GM21529 (cell line): ENCODE data around the gene DYSF.

Source experiments
- ATAC-seq: cut with Tn5 transposase; IDR thresholded peaks from one replicate; pipeline ENCODE4 v1.9.1; 2021; ENCODE audit not compliant: unreplicated experiment

DYSF gene

GRCh38 chr2:71496156-71496770, 42.9 kb downstream of the DYSF start:
- no peak for ATAC-seq

GRCh38 chr2:71498261-71498701, 44.9 kb downstream of the DYSF start:
- ATAC-seq = no peak

DNA sequence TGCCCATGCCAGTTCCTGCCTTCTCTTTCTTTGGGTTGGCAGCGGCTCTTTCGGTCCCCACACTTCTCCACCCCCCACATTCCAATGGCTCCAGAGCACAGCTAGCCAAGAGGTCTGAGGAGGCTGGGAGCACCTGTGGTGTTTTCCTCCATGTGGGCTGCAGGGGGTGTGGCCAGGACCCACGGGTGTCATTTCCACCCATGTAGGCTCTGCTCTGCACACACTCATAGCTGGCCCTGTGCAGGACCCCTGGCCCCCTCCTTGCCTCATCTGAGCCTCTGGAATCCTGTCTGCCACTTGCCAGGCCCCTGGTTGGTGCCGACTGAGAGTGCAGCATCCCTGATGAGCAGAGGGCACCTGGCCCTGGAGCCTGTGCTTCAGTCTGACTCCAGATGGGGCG, 46.3 kb downstream of the DYSF start:
- no peak for ATAC-seq

- no peak for ATAC-seq
Measured at GRCh38 chr2:71500426-71501079, 47.2 kb downstream of the DYSF start.

DNA sequence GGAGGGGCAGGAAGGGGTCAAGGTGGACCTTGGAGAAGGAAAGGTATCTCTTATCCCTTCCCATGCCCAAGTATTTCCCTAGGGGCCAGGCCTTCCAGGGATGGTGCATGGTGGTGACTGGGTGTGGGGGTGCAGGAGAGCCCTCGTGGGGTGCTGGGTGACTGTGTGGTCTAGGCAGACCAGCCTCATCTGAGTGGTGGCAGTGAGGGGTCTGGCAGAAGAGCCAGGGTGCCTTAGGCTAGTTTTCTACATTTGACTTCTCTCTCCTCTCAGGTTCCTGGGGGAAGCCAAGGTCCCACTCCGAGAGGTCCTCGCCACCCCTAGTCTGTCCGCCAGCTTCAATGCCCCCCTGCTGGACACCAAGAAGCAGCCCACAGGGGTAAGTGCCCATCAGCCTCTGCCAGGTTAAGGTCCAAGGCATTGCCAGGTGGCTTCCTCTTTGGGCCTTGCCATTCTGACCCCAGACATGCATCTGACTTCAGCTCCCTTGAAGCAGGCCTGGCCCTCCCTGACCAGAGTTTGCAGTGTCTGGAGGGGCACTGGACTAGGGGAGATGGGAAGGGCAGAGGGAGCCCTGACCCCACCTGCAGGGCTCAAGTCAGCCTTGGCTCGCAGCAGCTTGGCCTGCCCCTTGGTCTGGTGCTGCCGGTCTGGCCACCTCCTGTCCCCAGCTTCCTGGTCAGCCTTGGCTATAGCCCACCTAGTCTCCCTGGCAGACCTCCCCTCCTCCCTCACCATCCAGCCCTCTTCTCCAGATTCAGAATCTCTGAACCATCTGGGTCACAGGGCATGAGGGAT, 49.8 kb downstream of the DYSF start:
- no peak for ATAC-seq

- ATAC-seq = no peak
Measured at GRCh38 chr2:71503837-71504236, 50.5 kb downstream of the DYSF start.

GRCh38 chr2:71504611-71505010, 51.2 kb downstream of the DYSF start:
- ATAC-seq = no peak

- ATAC-seq = no peak
Measured at GRCh38 chr2:71505086-71505769, 51.9 kb downstream of the DYSF start.

- no peak for ATAC-seq
Measured at GRCh38 chr2:71505770-71506140, 52.4 kb downstream of the DYSF start.

DNA sequence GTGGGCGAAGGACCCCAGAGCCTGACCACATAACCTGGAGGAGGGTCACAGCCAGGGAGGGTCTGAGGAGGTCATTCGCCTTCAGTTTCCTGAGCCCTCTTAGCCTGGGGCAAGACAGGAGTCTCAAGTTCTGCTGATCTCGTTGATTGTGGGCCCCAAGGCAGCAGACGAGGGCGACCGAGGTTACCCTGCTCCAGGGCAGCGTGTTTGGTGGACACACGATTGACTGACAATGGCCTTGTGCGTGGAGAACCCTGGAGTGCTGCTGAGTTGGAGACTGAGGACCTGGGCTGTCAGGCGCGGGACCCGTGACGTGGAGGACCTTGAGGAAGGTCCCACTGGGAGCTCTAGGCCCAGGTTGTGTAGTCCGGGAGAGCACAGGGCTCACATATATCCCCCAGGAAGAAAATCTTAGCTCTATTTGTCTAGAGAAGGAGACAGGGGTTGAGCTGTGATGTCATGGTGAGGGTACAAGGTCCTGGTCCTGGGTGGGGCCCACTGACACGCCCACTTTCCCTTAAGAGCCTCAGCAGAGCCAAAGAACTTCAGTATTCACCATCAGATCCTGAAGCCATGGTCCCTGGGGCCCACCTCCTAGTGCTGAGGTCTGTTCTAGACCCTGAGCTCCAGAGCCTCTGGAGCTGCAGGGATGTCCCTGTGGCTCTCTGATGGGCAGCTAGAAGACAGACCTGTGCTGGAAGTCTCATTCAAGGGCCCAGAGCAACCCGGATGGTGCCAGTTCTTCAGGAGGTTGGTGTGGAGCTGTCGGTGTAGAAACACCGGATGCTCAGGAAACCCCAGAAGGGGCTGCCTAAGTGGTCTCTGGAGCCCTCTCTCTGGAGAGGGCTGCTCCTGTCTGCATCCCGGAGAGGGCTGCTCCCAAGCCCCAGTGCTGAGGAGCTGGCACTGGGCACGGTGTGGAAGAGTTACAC, 53.1 kb downstream of the DYSF start:
- no peak for ATAC-seq

- no peak for ATAC-seq
Measured at GRCh38 chr2:71507476-71507875, 54.1 kb downstream of the DYSF start.

GRCh38 chr2:71510196-71510807, 56.9 kb downstream of the DYSF start:
- peak; percentile 68 for ATAC-seq

DNA sequence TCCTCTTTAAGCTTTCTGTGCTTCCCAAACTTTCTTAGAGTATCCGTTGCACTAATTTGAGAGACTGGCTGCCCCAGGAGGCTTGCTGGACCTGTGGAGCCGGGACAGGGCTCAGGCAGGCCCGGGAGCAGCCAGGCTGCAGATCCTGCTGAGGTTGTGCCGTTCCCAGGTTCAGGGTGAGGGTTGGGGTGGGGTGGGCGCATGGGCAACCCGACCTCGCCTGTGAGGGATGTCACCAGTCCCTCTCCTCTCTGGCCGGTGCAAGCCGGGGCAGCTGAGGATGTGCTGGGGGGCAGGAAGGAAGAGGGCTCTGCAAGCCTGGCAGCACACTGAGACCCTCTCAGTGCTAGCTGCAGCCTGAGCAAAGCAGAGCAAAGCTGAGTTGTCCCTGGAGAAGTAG, 57.6 kb downstream of the DYSF start:
- ATAC-seq = no peak

- no peak for ATAC-seq
Measured at GRCh38 chr2:71511776-71512175, 58.4 kb downstream of the DYSF start.

GRCh38 chr2:71512386-71512785, 59.0 kb downstream of the DYSF start:
- no peak for ATAC-seq

DNA sequence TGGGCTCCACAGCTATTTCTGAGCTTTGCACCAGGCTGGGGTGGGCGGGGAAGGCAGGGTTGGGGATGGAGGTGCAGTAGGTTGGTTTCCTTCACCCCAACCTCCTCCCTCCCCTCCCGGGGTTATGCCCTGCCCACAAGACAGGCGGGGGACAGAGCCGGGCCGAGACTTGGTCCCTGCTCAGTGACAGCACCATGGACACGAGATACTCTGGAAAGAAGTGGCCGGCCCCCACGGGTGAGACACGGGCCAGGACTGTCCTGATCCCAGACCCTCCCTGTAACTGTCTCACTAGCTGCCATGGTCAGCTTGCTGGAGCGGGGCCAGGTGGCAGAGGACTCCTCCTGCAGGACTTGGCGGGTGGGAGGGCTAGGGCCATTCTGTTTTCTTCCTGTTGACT, 59.7 kb downstream of the DYSF start:
- no peak for ATAC-seq

- ATAC-seq = no peak
Measured at GRCh38 chr2:71513721-71514120, 60.4 kb downstream of the DYSF start.

DNA sequence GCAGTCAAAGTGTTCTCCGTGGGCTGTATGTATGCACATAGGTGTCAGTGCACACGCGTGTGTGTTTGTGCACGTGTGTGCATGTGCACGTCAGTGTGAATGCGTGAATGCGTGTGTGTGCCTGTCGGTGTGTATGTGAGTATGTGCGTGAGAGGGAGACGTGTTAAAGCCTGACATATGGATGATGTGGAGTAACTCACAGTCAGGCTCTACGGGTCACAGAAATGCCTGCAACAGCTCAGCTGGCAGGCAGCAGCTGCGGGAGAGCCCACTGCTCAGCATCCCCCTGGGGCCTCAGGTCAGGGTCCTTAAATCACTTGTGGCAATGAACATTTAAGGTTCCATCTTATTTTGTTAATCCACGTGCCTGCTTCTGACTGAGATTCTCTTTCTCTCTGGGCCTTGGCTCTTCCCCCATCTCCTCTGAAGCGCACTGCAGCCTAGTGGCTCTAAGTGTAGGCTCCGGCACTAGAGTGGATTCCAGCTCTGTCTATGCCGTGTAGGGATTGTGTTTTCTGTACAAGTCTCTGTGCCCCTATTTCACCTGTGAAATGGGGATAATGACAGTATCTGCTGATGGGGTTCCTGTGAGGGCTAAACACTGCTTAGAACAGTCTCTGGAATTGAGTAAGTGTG, 63.0 kb downstream of the DYSF start:
- no peak for ATAC-seq

DNA sequence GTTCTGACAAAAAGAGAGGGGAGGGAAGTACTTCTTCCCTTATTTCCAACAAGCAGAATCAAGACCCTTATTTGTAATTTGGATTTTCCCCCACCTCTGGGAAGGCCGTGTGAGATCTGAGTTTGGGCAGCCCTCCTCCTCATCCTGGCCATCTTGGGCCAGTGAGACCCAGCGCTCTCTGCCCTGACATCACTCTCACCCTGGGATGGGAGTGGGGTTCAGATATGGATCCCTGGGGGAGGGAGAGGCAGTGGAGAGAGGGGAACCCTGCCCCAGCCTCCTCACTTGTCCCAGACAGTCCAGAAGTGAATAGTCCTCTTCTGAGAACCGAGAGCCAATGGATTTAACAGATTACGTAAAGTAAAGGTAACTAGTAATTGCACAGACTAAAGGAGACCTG, 64.5 kb downstream of the DYSF start:
- no peak for ATAC-seq
